Measurements from ENCODE around the gene TRMT2A.
A peak's percentile ranks its signal among the peaks of the same experiment; 100 is the strongest.

Gene TRMT2A

DNA sequence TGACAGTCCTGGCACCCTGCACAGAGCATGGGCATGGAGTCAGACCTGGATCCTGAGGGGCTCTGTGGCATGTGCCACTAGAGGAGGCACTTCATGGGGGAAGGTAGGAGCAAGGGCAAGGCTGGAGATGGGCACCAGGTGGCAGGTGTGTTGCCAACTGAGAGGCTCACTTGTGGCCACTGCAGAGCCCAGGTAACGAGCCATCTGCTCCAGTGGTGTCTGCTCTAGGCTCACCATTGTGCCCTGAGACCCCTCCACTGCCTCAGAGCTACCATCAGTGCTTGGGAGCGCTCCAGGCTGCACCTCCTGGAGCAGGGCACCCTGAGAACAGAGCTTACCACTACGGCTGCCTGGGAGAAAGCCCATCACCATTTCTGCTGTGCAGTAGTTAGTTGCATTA lies 13.3 kb upstream of the TRMT2A start:
- Mint-ChIP-seq H3K27me3 (no peaks in the 10 kb centered on the region), H3K4me3 (peak overlapping the region; percentile 60), H3K9me3 (no peaks in the 10 kb centered on the region), H3K27ac (no peak overlapping the region), H3K36me3 (peaks cover 2% of the 10 kb centered on the region), H3K4me1 (peaks cover 32% of the 10 kb centered on the region)

GRCh38 chr22:20129747-20130014 lies 12.7 kb upstream of the TRMT2A start:
- H3K27me3 Mint-ChIP-seq, result no peaks in the 10 kb centered on the region
- no peak overlapping the region for H3K27ac Mint-ChIP-seq
- H3K9me3 Mint-ChIP-seq, result no peaks in the 10 kb centered on the region
- H3K4me1 Mint-ChIP-seq, result peaks cover 26% of the 10 kb centered on the region
- H3K4me3 Mint-ChIP-seq, result peak overlapping the region; percentile 44
- peaks cover 2% of the 10 kb centered on the region for H3K36me3 Mint-ChIP-seq

DNA sequence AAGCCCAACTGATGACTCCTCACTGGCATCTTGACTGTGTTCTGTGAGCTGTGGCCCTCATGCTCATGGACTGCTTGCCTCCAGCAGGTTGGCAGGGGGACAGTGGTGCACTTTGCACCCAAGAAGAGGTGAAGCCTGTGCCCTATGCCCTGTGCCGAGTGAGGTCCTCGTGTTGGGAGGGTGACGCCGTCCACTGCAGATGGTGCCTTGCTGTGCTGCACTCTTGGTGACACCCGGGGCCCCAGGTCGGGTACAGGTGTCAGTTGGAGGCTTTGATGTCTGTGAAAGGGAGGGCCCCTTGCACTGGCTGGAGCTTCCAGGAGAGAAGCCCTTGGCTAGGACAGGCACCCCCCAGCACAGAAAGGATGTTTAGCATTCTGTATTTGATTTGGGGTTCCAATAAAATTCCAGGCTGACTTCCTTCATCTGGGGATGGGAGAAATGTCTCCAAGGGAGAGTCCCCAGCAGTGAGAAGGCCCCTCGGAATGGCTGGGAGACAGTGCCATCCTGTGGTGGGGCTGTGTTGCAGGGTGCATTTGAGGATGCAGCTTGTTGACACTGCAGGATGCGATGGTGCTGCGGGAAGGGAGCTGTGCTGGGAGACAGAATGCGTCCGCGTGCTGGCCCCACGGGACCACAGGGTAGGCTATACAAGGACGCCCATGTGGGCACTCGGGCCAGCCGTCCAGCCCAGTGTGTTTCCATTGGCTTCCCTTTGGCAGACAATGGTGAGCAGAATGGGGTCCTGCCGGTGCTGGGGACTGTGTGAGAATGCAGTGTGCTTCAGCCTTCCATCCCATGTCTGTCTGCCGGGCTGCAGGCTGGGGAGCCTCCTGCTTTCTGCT lies 12.1 kb upstream of the TRMT2A start:
- peaks cover 2% of the 10 kb centered on the region for H3K36me3 Mint-ChIP-seq
- no peaks in the 10 kb centered on the region for H3K27me3 Mint-ChIP-seq
- peak overlapping the region; percentile 44 for H3K4me3 Mint-ChIP-seq
- peaks cover 20% of the 10 kb centered on the region for H3K4me1 Mint-ChIP-seq
- H3K27ac Mint-ChIP-seq, result peak overlapping the region; percentile 41
- no peaks in the 10 kb centered on the region for H3K9me3 Mint-ChIP-seq

DNA sequence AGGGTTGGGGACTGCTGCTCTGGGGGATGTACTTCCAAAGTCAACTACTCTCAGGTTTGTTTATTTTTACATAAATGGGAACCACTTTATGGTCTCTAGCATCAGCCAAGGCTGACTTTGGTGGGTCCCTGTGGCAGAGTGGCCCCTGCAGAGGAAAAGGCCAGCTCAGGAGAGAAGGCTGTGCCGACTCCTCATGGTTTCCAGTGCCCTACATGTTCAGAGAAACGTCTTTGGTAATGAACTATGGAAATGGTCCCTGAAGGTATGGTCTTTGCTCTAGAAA lies 11.5 kb upstream of the TRMT2A start:
- peaks cover 2% of the 10 kb centered on the region for H3K36me3 Mint-ChIP-seq
- no peak overlapping the region for H3K4me3 Mint-ChIP-seq
- H3K27me3 Mint-ChIP-seq, result no peaks in the 10 kb centered on the region
- H3K4me1 Mint-ChIP-seq, result peaks cover 16% of the 10 kb centered on the region
- no peaks in the 10 kb centered on the region for H3K9me3 Mint-ChIP-seq
- no peak overlapping the region for H3K27ac Mint-ChIP-seq

- Mint-ChIP-seq H3K27ac (no peak overlapping the region), H3K4me3 (no peak overlapping the region), H3K9me3 (no peaks in the 10 kb centered on the region), H3K4me1 (peaks cover 11% of the 10 kb centered on the region), H3K36me3 (peaks cover 2% of the 10 kb centered on the region), H3K27me3 (no peaks in the 10 kb centered on the region)
Measured at GRCh38 chr22:20127869-20128618, 11.0 kb upstream of the TRMT2A start.

DNA sequence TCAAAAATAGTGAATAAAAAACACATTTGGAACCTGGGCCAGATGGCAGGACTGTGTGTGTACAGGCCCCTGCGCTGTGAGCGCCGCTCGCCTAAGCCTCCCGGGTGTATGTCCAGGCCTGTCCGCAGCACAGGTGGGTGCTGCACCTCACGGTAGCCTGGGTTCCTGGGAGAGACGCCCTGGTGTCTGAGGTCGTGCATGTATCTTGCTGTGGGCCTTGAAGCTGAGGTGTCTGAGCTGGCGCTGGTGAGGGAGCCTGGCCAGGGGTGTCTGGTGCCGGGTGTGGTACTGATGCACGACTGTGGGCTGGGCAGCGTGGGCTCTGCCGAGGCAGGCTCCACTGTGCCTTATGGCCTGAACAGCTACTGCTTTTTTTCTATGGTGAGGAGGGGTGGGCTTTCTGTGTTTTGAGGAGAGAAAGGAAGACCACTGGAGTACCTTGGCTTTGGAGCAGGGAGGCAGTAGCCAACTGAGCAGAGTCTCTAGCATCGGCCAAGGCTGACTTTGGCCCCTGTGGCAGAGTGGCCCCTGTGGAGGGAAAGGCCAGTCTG lies 10.4 kb upstream of the TRMT2A start:
- H3K4me1 Mint-ChIP-seq, result peaks cover 7% of the 10 kb centered on the region
- H3K9me3 Mint-ChIP-seq, result no peaks in the 10 kb centered on the region
- peak overlapping the region; percentile 25 for H3K27ac Mint-ChIP-seq
- peaks cover 2% of the 10 kb centered on the region for H3K36me3 Mint-ChIP-seq
- no peaks in the 10 kb centered on the region for H3K27me3 Mint-ChIP-seq
- no peak overlapping the region for H3K4me3 Mint-ChIP-seq

DNA sequence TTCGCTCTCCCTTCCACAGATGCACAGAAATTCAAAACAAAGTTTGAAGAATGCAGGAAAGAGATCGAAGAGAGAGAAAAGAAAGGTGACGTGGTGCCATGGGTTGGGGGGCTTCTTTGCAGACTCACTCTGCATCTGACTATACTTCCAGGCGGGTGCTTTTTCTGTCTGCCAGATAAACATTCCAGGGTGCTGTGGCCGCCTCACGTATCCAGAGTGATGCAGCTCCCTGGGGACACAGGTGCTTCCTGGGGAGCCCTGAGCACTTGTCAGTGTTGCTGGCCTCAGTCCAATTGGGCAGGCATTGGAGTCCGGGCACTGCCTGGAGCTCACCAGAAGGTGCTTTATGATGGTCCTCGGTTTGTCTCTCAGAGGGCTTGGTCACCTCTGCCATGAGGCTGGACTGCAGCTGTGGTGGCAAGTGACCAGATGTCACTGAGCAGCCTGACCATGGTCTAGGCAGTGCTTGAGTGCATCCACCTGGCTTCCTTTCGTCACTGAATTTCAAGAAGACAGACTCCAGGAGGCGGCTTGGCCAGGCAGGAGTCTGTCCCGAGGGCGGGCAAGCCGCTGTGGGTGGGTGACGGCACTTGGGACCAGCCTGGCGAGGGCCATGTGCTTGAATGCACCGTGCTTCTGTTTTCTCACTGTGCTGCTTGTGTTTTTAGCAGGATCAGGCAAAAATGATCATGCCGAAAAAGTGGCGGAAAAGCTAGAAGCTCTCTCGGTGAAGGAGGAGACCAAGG lies 9.4 kb upstream of the TRMT2A start:
- no peaks in the 10 kb centered on the region for H3K9me3 Mint-ChIP-seq
- peaks cover 17% of the 10 kb centered on the region for H3K4me1 Mint-ChIP-seq
- no peaks in the 10 kb centered on the region for H3K27me3 Mint-ChIP-seq
- no peak overlapping the region for H3K4me3 Mint-ChIP-seq
- peaks cover 4% of the 10 kb centered on the region for H3K36me3 Mint-ChIP-seq
- no peak overlapping the region for H3K27ac Mint-ChIP-seq

- no peaks in the 10 kb centered on the region for H3K9me3 Mint-ChIP-seq
- no peak overlapping the region for H3K4me3 Mint-ChIP-seq
- H3K4me1 Mint-ChIP-seq, result peaks cover 20% of the 10 kb centered on the region
- no peak overlapping the region for H3K27ac Mint-ChIP-seq
- H3K27me3 Mint-ChIP-seq, result no peaks in the 10 kb centered on the region
- peaks cover 4% of the 10 kb centered on the region for H3K36me3 Mint-ChIP-seq
Measured at GRCh38 chr22:20125201-20126174, 8.5 kb upstream of the TRMT2A start.

DNA sequence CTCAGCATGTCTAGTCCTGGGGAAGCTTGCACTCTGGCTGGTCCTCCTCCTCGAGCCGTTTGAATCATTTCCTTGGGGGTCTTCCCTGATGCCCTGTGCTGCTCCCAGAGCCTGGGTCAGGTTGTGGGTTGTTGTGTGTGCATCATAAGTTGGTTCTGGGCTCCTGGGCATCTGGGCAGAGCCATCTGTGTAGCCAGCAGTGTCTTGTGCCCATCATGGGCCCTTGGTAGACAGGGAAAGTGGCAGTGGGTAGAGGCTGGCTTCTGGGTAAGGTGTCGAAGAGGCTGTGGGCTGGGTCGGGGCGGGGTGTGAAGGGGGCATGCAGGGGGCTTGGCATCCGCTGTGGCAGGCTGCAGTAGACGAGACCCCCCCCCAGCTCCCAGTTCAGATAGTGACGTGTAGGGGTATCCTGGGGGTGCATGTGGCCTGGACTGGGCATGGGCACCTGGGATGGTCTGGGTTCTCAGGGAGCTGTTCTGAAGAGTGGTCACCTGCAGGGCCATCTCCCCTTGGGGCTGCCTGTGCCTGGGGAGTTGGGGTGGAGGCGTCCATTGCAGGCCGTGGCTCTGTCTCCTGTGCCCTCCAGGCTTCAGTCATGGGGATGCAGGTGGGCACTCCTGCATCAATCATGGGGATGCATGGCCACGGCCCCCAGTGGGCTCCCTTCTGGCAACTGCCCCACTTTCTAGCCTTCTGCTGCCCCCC lies 7.2 kb upstream of the TRMT2A start:
- Mint-ChIP-seq H3K36me3 (peaks cover 4% of the 10 kb centered on the region), H3K27ac (no peak overlapping the region), H3K4me1 (peaks cover 26% of the 10 kb centered on the region), H3K4me3 (no peak overlapping the region), H3K27me3 (no peaks in the 10 kb centered on the region), H3K9me3 (no peaks in the 10 kb centered on the region)

GRCh38 chr22:20123366-20124082 lies 6.5 kb upstream of the TRMT2A start:
- no peak overlapping the region for H3K27ac Mint-ChIP-seq
- no peaks in the 10 kb centered on the region for H3K27me3 Mint-ChIP-seq
- no peaks in the 10 kb centered on the region for H3K9me3 Mint-ChIP-seq
- H3K4me3 Mint-ChIP-seq, result no peak overlapping the region
- H3K36me3 Mint-ChIP-seq, result peaks cover 7% of the 10 kb centered on the region
- peaks cover 28% of the 10 kb centered on the region for H3K4me1 Mint-ChIP-seq

GRCh38 chr22:20121856-20122415 lies 4.9 kb upstream of the TRMT2A start:
- no peaks in the 10 kb centered on the region for H3K27me3 Mint-ChIP-seq
- no peak overlapping the region for H3K27ac Mint-ChIP-seq
- H3K9me3 Mint-ChIP-seq, result no peaks in the 10 kb centered on the region

GRCh38 chr22:20118300-20119020 lies 1.4 kb upstream of the TRMT2A start:
- Mint-ChIP-seq H3K27ac (peak overlapping the region; percentile 94), H3K27me3 (no peaks in the 10 kb centered on the region), H3K36me3 (peaks cover 12% of the 10 kb centered on the region), H3K9me3 (no peaks in the 10 kb centered on the region), H3K4me1 (peaks cover 43% of the 10 kb centered on the region), H3K4me3 (peak overlapping the region; percentile 94)

More at GRCh38 chr22:20121856-20122415, 4.9 kb upstream of the TRMT2A start:
- Mint-ChIP-seq H3K4me3 (no peak overlapping the region), H3K36me3 (peaks cover 7% of the 10 kb centered on the region), H3K4me1 (peaks cover 33% of the 10 kb centered on the region)

GRCh38 chr22:20117633-20118299 lies 740 bp upstream of the TRMT2A start:
- peaks cover 43% of the 10 kb centered on the region for H3K4me1 Mint-ChIP-seq
- H3K27me3 Mint-ChIP-seq, result no peaks in the 10 kb centered on the region
- H3K9me3 Mint-ChIP-seq, result no peaks in the 10 kb centered on the region
- peak overlapping the region; percentile 94 for H3K4me3 Mint-ChIP-seq
- H3K27ac Mint-ChIP-seq, result peak overlapping the region; percentile 94
- peaks cover 12% of the 10 kb centered on the region for H3K36me3 Mint-ChIP-seq
